ENCODE data around the gene TRDMT1.

The TRDMT1 gene

GRCh38 chr10:17183110-17183509 is 18.4 kb downstream of the TRDMT1 start:
- Histone ChIP-seq H3K36me3 (ENCODE audit: control insufficient read depth, low read depth, low read length) (no peaks in the 10 kb centered on the region), H3K27me3 (ENCODE audit: control insufficient read depth, insufficient read depth, low read length) (no peaks in the 10 kb centered on the region), H3K27ac (ENCODE audit: low read length) (no peak overlapping the region), H3K9me3 (ENCODE audit: control insufficient read depth, low read depth, low read length) (no peaks in the 10 kb centered on the region), H3K4me1 (ENCODE audit: control insufficient read depth, low read depth, low read length) (peaks cover 8% of the 10 kb centered on the region), H3K9ac (ENCODE audit: low read length) (no peak overlapping the region), H3K4me3 (ENCODE audit: low read length) (no peak overlapping the region)

DNA sequence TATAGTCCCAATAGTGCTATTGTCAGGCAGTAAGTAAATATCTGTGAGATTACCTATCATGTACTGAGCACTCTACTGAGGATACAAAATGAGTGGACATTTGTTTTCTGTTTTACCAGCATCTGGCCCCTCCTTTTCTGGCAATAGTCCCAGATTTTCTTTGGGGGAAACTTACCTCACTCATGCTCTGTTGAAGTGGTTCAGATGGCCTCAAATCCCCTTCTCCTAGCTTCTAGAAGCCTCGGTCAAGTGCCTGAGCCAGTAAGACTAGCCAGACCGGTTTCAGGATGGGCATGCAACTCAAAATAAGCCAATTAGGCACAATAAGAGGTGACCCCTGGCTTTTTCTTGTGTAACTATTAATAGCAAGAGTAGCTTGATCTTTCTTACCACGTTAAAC is 19.7 kb downstream of the TRDMT1 start:
- H3K27ac ChIP-seq (ENCODE audit: low read length) = no peak overlapping the region
- H3K9ac ChIP-seq (ENCODE audit: low read length) = no peak overlapping the region
- no peak overlapping the region for H3K4me3 ChIP-seq (ENCODE audit: low read length)
- H3K36me3 ChIP-seq (ENCODE audit: control insufficient read depth, low read depth, low read length) = no peaks in the 10 kb centered on the region
- H3K4me1 ChIP-seq (ENCODE audit: control insufficient read depth, low read depth, low read length) = peaks cover 8% of the 10 kb centered on the region
- H3K9me3 ChIP-seq (ENCODE audit: control insufficient read depth, low read depth, low read length) = no peaks in the 10 kb centered on the region
- H3K27me3 ChIP-seq (ENCODE audit: control insufficient read depth, insufficient read depth, low read length) = no peaks in the 10 kb centered on the region

DNA sequence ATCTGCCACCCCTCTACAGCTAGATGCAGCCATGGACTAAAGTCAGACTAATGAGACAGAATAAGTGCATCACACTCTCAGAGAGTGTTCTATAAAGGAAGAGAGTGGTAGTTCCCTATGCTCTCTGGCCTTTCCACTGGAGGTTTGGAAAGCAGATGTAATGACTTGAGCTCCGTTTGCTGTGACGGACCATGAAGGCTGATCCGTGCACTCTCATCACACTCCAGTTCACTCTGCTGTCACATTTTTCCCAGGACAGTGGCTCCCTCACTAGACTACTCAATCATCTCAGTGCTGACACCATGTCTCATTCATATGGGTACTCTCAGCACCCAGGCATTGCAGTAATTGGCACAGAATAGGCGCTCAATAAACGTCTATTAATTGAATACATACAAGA is 20.4 kb downstream of the TRDMT1 start:
- no peaks in the 10 kb centered on the region for H3K36me3 ChIP-seq (ENCODE audit: control insufficient read depth, low read depth, low read length)
- H3K27ac ChIP-seq (ENCODE audit: low read length) = no peak overlapping the region
- H3K9me3 ChIP-seq (ENCODE audit: control insufficient read depth, low read depth, low read length) = no peaks in the 10 kb centered on the region
- H3K4me3 ChIP-seq (ENCODE audit: low read length) = no peak overlapping the region
- no peaks in the 10 kb centered on the region for H3K27me3 ChIP-seq (ENCODE audit: control insufficient read depth, insufficient read depth, low read length)
- peaks cover 8% of the 10 kb centered on the region for H3K4me1 ChIP-seq (ENCODE audit: control insufficient read depth, low read depth, low read length)
- H3K9ac ChIP-seq (ENCODE audit: low read length) = no peak overlapping the region

DNA sequence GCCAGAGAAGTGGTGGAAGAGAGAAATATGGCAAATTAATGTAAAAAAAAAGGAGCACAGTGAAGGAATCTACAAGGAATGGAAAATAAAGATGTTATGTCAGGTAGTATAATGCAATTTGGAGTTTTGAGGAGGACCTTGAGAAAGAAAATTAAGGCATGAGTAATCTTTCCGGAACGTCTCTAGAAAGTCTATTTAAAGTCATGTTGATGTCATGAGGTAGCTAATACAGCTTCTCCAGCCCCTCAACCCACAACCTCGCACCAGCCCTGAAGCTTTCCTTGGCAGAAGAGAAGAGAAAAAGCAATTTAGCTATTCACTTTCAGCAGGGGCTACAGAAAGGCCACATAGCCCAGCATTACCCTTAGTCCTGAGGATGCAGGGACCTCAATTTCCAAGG is 22.5 kb downstream of the TRDMT1 start:
- H3K9me3 ChIP-seq (ENCODE audit: control insufficient read depth, low read depth, low read length) = no peaks in the 10 kb centered on the region

DNA sequence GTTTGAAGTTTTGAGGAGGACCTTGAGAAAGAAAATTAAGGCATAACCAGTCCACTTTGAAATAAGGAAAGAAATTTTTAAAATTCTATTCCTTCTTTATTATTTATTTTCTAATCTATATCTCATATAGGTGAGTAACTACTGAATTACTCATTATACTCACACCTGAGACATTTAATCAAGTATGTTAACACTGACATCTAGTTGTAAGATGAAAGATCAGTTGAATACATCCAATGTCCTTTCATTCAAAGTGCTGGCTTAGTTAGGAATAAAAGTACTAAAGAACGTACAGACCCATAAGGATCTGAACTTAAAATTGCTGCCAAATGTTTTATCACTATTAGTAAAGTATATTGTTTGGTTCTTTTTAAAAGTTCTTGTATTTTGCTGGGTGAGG is 23.5 kb downstream of the TRDMT1 start:
- Histone ChIP-seq H3K27ac (ENCODE audit: low read length) (no peak overlapping the region), H3K9ac (ENCODE audit: low read length) (no peak overlapping the region), H3K4me3 (ENCODE audit: low read length) (no peak overlapping the region), H3K4me1 (ENCODE audit: control insufficient read depth, low read depth, low read length) (peaks cover 12% of the 10 kb centered on the region), H3K9me3 (ENCODE audit: control insufficient read depth, low read depth, low read length) (no peaks in the 10 kb centered on the region), H3K27me3 (ENCODE audit: control insufficient read depth, insufficient read depth, low read length) (no peaks in the 10 kb centered on the region), H3K36me3 (ENCODE audit: control insufficient read depth, low read depth, low read length) (no peaks in the 10 kb centered on the region)

More for the DNA sequence above, 22.5 kb downstream of the TRDMT1 start:
- H3K4me1 ChIP-seq (ENCODE audit: control insufficient read depth, low read depth, low read length) = peaks cover 12% of the 10 kb centered on the region
- no peak overlapping the region for H3K9ac ChIP-seq (ENCODE audit: low read length)
- H3K4me3 ChIP-seq (ENCODE audit: low read length) = no peak overlapping the region
- no peak overlapping the region for H3K27ac ChIP-seq (ENCODE audit: low read length)
- H3K36me3 ChIP-seq (ENCODE audit: control insufficient read depth, low read depth, low read length) = no peaks in the 10 kb centered on the region
- no peaks in the 10 kb centered on the region for H3K27me3 ChIP-seq (ENCODE audit: control insufficient read depth, insufficient read depth, low read length)

DNA sequence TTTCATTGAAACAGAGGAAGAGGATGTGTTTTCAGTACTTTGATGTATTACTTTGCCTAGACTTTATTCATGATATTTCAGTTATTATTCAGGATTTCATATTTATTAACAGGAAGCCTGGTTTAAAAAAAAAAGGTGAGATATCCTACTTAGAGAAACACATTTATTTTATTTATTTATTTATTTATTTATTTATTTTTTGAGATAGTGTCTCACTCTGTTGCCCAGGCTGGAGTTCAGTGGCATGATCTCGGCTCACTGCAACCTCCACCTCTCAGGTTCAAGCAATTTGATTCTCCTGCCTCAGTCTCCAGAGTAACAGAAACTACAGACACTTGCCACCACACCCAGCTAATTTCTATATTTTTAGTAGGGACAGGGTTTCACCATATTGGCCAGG is 24.5 kb downstream of the TRDMT1 start:
- Histone ChIP-seq H3K4me1 (ENCODE audit: control insufficient read depth, low read depth, low read length) (peaks cover 8% of the 10 kb centered on the region), H3K27ac (ENCODE audit: low read length) (no peak overlapping the region), H3K4me3 (ENCODE audit: low read length) (no peak overlapping the region), H3K9ac (ENCODE audit: low read length) (no peak overlapping the region), H3K9me3 (ENCODE audit: control insufficient read depth, low read depth, low read length) (no peaks in the 10 kb centered on the region), H3K27me3 (ENCODE audit: control insufficient read depth, insufficient read depth, low read length) (no peaks in the 10 kb centered on the region), H3K36me3 (ENCODE audit: control insufficient read depth, low read depth, low read length) (no peaks in the 10 kb centered on the region)

GRCh38 chr10:17176091-17176490 is 25.4 kb downstream of the TRDMT1 start:
- no peak overlapping the region for H3K4me3 ChIP-seq (ENCODE audit: low read length)
- H3K36me3 ChIP-seq (ENCODE audit: control insufficient read depth, low read depth, low read length) = no peaks in the 10 kb centered on the region
- no peaks in the 10 kb centered on the region for H3K27me3 ChIP-seq (ENCODE audit: control insufficient read depth, insufficient read depth, low read length)
- H3K4me1 ChIP-seq (ENCODE audit: control insufficient read depth, low read depth, low read length) = peaks cover 3% of the 10 kb centered on the region
- no peak overlapping the region for H3K27ac ChIP-seq (ENCODE audit: low read length)
- no peaks in the 10 kb centered on the region for H3K9me3 ChIP-seq (ENCODE audit: control insufficient read depth, low read depth, low read length)
- H3K9ac ChIP-seq (ENCODE audit: low read length) = no peak overlapping the region

DNA sequence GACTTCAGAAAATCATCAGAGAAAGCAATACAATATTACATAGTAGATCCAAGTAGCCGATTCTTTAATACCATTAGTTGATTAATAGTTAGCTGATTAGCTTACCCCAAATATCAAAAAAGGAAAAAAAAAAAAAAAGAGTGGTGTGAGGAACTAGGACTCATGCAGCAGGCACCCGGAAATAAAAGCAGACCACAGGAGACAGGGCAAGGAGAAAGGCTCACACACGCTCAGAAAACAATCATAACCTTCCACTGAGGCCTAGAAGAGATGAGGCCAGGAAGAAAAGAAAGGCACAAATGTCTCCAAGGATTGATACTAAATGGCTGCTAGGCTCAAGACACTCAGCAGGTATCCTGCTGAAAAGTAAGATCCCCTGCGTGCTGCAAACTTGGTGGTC is 25.9 kb downstream of the TRDMT1 start:
- Histone ChIP-seq H3K4me3 (ENCODE audit: low read length) (no peak overlapping the region), H3K9ac (ENCODE audit: low read length) (no peak overlapping the region), H3K9me3 (ENCODE audit: control insufficient read depth, low read depth, low read length) (no peaks in the 10 kb centered on the region), H3K27ac (ENCODE audit: low read length) (no peak overlapping the region), H3K4me1 (ENCODE audit: control insufficient read depth, low read depth, low read length) (peaks cover 3% of the 10 kb centered on the region), H3K27me3 (ENCODE audit: control insufficient read depth, insufficient read depth, low read length) (no peaks in the 10 kb centered on the region), H3K36me3 (ENCODE audit: control insufficient read depth, low read depth, low read length) (no peaks in the 10 kb centered on the region)

GRCh38 chr10:17174626-17175025 is 26.8 kb downstream of the TRDMT1 start:
- Histone ChIP-seq H3K4me3 (ENCODE audit: low read length) (no peak overlapping the region), H3K27me3 (ENCODE audit: control insufficient read depth, insufficient read depth, low read length) (no peaks in the 10 kb centered on the region), H3K36me3 (ENCODE audit: control insufficient read depth, low read depth, low read length) (no peaks in the 10 kb centered on the region), H3K27ac (ENCODE audit: low read length) (no peak overlapping the region), H3K4me1 (ENCODE audit: control insufficient read depth, low read depth, low read length) (peaks cover 3% of the 10 kb centered on the region), H3K9ac (ENCODE audit: low read length) (no peak overlapping the region), H3K9me3 (ENCODE audit: control insufficient read depth, low read depth, low read length) (no peaks in the 10 kb centered on the region)

DNA sequence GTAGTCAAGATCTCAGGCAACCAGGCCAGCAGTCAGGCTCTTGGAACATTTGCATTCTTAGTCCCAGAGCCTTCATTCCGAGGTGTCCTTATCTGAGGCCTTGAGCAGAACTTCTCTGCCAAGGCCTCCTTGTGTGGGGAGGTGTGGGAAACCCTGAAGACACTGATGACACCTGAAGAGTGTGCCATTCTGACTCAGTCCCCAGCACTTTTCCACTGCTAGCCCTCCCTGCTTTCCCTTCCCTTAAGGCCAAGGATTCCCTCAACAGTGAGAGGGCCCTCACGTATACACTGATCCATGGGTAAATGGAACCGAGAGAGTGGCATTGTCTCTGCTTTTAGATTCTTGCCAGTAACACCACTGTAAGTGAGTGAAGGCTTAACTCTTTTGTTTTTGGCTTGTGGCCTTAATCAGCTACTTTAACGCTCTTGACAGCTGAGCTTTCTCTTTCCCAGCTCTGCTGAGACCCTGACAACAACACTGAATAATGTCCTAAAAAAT is 30.3 kb downstream of the TRDMT1 start:
- Histone ChIP-seq H3K9me3 (ENCODE audit: control insufficient read depth, low read depth, low read length) (no peaks in the 10 kb centered on the region), H3K4me3 (ENCODE audit: low read length) (no peak overlapping the region), H3K27ac (ENCODE audit: low read length) (no peak overlapping the region), H3K36me3 (ENCODE audit: control insufficient read depth, low read depth, low read length) (no peaks in the 10 kb centered on the region), H3K9ac (ENCODE audit: low read length) (no peak overlapping the region), H3K4me1 (ENCODE audit: control insufficient read depth, low read depth, low read length) (peaks cover 3% of the 10 kb centered on the region), H3K27me3 (ENCODE audit: control insufficient read depth, insufficient read depth, low read length) (no peaks in the 10 kb centered on the region)

GRCh38 chr10:17169803-17170202 is 31.7 kb downstream of the TRDMT1 start:
- Histone ChIP-seq H3K27ac (ENCODE audit: low read length) (no peak overlapping the region), H3K36me3 (ENCODE audit: control insufficient read depth, low read depth, low read length) (no peaks in the 10 kb centered on the region), H3K4me3 (ENCODE audit: low read length) (no peak overlapping the region), H3K4me1 (ENCODE audit: control insufficient read depth, low read depth, low read length) (no peaks in the 10 kb centered on the region), H3K9ac (ENCODE audit: low read length) (no peak overlapping the region), H3K9me3 (ENCODE audit: control insufficient read depth, low read depth, low read length) (no peaks in the 10 kb centered on the region), H3K27me3 (ENCODE audit: control insufficient read depth, insufficient read depth, low read length) (no peaks in the 10 kb centered on the region)

DNA sequence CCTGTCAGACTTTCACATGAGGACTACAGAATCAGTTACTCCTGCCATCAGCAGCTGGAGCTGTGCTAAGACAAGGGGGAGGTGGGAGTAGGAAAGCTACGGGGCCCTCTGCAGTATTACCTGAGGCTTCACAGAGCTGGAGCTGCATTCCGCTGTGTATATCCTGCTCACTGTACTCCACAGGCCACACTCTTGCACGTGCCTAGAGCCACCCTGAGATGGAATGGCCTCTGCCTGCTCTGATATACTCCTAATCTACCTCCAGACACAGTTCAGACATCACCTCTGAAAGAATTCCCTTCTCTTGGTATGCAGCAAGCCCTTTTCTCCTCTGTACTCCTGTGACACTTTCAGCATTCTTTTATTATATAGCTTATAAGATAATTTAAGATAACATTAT is 34.8 kb downstream of the TRDMT1 start:
- no peak overlapping the region for H3K27ac ChIP-seq (ENCODE audit: low read length)
- no peak overlapping the region for H3K4me3 ChIP-seq (ENCODE audit: low read length)
- no peaks in the 10 kb centered on the region for H3K27me3 ChIP-seq (ENCODE audit: control insufficient read depth, insufficient read depth, low read length)
- H3K9me3 ChIP-seq (ENCODE audit: control insufficient read depth, low read depth, low read length) = no peaks in the 10 kb centered on the region
- H3K9ac ChIP-seq (ENCODE audit: low read length) = no peak overlapping the region
- H3K4me1 ChIP-seq (ENCODE audit: control insufficient read depth, low read depth, low read length) = no peaks in the 10 kb centered on the region
- no peaks in the 10 kb centered on the region for H3K36me3 ChIP-seq (ENCODE audit: control insufficient read depth, low read depth, low read length)
